GM12873 (cell line): Measurements from ENCODE around the gene MRPS9.

Source experiments
- TF ChIP-seq, protein P1 (sequence below): IDR thresholded peaks from 2 replicates; pipeline ENCODE4 v1.5.1; 2012; ENCODE audit warnings: low read depth, mild to moderate bottlenecking, moderate library complexity, low read length, control low read depth; ENCODE audit not compliant: insufficient read depth; ENCODE audit errors: missing control alignments

Gene MRPS9

DNA sequence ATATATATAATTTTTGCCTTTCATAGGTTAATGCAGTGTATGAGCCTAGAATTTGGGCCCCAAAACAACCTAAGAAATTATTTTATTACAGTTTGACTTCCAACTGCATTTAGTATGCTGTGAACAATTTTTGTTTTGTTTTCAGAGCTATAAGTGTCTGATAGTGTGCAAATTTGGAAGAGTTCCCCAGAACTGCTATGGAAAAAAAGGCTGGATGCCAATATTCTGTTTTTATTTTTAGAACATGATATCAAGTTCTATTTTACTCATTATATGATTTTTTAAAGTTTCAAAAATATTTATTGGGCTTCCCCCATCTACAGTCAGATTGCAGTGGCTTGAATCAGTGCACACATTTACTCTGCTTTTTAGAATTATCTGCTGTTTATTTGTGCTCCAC is 42.6 kb downstream of the MRPS9 start:
- TF ChIP-seq, protein P1, sequence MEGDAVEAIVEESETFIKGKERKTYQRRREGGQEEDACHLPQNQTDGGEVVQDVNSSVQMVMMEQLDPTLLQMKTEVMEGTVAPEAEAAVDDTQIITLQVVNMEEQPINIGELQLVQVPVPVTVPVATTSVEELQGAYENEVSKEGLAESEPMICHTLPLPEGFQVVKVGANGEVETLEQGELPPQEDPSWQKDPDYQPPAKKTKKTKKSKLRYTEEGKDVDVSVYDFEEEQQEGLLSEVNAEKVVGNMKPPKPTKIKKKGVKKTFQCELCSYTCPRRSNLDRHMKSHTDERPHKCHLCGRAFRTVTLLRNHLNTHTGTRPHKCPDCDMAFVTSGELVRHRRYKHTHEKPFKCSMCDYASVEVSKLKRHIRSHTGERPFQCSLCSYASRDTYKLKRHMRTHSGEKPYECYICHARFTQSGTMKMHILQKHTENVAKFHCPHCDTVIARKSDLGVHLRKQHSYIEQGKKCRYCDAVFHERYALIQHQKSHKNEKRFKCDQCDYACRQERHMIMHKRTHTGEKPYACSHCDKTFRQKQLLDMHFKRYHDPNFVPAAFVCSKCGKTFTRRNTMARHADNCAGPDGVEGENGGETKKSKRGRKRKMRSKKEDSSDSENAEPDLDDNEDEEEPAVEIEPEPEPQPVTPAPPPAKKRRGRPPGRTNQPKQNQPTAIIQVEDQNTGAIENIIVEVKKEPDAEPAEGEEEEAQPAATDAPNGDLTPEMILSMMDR: no peak

DNA sequence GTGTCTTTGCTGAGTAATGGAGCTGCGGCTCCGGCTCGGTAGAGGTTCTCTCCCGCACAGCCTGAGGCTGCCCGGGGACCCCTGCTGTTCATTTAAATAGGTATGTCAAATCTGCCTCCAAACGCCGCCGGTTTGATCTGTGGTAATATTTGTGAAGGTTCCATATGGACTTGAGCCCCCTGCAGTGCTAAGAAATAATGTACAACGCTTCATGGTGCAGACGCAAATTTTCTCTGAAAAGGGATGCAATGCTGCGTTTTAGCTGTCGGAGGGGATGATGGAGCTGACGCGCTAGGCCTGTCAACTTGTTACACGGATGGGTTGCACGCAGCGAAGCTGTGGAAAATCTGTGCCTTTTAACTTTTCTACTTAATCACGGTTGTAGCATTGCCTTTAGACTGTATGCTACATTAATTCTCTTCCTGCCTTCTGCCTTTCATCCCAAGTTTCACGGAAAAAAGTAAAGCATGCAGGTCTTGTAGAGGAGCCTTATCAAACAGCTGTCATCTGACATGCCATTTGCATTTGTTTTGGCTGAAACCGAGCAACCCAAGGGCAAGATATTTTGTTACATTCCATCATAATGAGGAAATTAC is 43.2 kb downstream of the MRPS9 start:
- TF ChIP-seq, protein P1: no peak

DNA sequence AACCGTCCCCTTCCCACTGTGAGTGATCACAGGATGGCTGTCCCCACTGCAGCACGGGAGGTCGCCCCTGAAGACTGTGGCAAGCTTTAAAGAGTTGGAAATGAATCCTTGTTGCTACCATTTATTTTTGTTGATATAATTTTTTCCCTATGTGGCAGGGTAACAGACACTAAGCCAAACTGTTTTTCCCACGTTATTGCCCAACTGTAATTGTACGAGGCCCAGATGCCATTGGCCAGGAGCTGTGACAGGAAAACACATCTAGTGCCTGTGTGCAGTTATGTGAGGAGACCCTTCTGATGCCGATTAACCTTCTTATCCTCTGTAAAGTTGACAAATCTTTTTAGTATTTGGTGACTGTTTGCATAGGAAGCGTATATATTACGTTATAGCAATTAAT is 44.2 kb downstream of the MRPS9 start:
- TF ChIP-seq, protein P1: no peak

DNA sequence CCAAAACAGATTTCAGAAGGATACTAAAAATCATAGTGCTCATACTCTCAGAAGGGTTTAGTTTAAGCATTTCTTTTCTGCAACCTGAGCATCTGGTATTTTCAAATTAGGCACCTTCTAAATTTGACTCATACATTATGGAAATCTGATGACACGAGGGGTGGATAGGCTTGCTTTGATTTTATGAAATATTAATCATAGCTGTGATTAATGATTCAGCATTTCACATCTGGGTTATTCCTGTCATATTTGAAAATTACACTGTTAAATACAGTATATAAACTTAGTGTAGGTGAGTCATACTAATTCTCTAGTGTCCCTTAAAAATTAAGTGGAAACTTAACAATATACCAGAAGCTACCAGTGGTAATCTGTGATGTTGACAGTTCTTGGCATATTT is 47.7 kb downstream of the MRPS9 start:
- TF ChIP-seq, protein P1: no peak

DNA sequence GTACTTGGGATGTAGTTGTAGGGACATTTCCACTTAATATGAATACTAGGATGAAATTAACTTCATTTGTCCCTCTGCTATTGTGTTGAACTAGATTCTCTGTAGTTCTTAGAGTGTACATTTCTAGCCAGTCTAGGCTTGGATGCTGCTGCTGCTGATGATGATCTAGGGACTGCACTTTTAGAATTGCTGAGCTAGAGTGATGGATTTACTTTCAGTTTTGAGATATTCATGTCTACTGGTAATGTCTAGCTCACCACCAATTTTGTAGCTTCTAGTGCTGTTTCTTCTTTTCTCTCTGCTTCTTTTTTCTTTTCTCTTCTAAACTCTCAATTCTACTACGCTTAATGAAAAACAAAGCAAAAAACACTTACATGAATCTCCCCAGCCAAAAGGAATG is 49.4 kb downstream of the MRPS9 start:
- TF ChIP-seq, protein P1: no peak

DNA sequence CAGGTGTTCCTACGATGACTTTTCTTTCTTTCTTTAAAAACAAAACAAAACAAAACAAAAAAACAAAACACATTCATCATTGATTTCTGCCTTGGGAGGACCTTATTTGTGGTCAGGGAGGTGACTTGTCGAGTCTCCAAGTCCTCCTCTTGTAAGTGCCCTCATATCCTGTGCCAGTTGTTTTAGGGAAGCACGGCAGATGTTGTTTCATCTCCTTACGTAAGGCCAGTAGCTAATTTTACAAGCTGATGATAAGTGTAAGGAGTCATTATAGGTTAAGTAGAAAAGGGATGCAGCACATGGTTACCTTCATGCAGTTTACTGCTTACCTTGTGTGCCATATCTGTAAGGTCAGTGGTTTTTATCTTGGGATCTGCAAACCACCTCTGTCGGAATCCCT is 52.2 kb downstream of the MRPS9 start:
- TF ChIP-seq, protein P1: no peak

DNA sequence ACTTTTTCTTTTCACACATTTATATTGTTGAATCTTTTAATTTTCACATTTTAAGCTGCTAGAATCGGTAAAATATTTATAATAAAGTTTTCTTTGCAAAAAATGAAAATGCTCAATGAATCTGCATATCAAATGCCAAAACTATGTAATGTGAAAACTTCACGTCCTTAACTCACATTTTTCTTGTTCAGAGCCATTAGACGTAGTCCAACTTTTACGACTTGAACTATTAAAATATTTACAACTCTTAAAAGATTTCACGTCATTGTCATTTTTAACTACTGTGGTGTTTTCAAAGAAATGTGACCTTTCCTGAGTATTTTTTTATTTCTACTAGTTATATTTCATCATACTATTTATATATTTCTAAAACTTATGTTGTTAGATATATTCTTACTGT is 54.9 kb downstream of the MRPS9 start:
- TF ChIP-seq, protein P1: no peak

DNA sequence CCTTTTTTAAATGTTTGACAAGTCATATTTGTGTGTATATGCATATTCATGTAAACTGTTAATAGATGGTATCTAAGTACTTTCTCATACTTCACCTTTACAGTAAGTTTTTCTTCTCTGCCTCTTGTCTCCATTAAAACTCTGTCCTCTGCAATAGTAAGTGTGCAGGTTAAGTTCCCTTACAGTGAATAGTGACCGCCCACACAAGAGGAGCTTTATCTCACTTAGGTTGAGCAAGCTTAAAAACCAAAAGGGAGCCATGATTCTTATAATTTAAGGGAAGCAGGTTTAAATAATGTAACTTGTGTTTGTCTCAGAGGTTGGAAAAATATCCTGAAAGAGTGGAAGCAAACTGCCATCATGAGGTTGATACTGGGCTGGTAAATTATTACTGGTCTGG is 61.3 kb downstream of the MRPS9 start:
- TF ChIP-seq, protein P1: no peak
